Hematopoietic multipotent progenitor cell treated with erythropoietin and hydrocortisone succinate and interleukin-3 and kit ligand, for 15 days (in vitro differentiated cells): Measurements from ENCODE around the gene SPRR3.
"Not testable (repeated sequence)": the region's sequence is repeated elsewhere in the genome, so short reads cannot be mapped to it uniquely, and the experiment has no call there.

ENCODE experiments used
- DNase-seq: peaks from one replicate; pipeline ENCODE4 v3.0.0-alpha.2; 2015; ENCODE audit warnings: low spot score

Gene SPRR3

DNA sequence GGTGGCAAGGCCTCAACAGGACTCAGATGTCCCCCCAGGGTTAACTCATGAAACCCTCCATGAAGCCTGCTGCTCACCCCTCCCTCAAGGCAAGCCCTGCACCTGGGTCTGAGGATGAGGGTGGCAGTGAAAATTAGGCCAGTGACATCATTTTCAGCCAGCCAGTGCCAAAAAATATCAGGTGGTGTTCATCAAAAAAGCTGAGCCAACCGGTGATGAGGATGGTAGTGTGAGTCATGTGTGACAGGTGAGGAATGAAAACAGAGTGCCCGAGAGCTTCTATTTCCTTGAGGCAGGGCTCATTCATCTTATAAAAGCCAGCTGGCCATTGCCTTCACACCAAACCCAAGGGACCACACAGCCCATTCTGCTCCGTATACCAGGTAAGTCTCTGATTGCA, 17.8 kb upstream of the SPRR3 start, which contains the start of gene SPRR1A:
Gene SPRR1A, plus strand, starts transcription at position 339 of the 400 bp plus-strand sequence. CDS start 1,150 bp downstream, outside the sequence.
- DNase-seq, result no peak

DNA sequence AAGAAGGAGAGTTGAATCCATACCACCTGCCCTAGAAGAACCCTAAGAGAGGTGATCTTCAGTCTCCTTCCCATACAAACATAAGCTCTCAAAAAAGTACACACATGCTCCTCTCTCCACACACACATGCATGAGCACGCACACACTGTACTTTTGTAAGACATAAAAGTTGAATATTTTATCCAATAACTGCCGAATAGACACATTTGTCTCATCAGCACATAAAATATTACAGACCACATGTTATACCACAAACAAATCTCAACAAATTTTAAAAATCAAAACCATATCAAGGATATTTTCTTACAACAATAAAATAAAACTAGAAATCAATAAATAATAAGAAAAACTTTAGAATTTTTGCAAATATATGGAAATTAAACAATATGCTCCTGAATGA, 15.0 kb upstream of the SPRR3 start:
- DNase-seq, result no peak

DNA sequence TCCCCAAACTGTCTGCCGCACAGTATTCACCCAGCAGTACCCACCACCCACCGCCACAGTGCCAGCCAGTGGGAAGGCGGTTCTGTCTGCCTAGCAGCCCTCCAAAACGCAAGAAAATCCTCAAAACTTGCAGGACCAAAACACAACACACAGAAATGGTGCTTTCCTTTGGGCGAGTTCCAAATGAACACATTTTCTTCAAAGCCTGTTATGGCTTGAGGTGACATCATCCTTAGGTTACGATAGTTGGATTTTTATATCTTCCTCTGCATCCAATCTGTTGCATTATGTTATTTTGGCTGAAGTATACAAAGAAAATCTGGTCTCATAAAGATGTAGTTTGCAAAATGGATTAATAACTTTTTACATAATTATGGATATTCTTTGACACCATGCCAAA, 8.4 kb upstream of the SPRR3 start:
- no peak for DNase-seq

DNA sequence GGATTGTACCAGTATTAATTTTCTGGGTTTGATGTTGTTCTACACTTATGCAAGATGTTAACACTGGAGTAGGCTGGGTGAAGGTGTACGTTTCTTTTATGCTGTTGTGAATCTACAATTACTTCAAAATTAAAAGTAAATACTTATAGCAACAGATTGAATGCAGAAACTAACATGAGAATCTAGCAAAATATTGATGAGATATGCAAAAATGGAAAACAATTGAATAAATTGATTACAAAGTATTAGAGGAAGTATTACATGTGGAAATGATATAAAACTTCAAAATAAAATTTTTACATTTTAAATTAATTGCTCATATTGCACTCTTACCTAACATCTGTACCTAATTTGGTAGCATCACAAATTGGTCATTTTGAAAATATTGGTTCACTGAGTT, 5.7 kb upstream of the SPRR3 start:
- DNase-seq, result no peak

DNA sequence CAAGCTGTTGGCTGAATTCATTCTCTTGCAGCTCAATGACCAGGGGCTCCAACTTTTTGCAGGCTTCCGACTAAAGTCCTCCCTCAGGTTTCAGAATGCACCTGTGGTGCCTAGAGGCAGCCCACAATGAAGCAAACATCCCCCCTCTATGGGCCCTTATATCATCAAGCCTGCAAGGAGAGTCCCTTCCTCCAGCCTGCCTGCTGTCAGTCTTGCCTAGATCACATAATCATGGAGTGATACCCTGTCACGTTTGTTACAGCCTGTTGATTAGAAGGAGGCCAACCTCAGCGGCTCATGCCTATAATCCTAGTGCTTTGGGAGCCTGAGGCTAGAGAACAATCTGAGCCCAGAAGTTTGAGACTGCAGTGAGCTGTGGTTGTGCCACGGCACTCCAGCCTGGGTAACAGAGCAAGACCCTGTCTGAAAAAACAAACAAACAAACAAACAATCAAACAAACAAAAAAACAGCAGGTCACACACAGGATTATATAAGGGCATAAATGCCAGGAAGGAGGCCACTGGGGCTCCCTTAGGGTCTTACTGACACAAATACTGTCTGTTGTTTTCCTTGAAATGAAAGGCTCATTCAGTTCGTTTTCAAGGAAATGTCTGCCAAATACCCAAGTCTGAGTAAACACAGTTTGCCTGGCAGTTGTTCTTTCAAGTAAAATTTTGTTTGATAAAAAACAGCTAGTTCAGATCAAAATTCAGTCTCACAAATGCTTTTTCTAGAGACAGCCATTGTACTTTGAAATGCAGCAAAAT, 4.7 kb upstream of the SPRR3 start:
- no peak for DNase-seq

DNA sequence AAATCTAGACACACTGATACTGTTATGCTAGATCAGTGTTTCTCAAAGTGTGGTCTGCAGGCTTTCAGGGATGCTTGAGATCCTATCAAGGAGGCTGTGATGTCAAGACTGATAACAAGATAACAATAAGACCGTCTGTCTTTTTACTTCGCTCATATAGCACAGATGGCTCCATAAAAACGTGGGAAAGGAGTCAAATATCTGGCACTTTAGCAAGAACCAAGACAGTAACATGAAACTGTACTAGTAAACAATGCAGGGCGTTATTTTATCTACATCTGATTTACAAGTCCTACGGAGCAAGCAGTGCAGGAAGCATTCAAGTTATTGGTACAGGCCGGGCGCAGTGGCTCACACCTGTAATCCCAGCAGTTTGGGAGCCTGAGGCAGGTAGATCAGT, 3.6 kb upstream of the SPRR3 start:
- DNase-seq, result no peak

DNA sequence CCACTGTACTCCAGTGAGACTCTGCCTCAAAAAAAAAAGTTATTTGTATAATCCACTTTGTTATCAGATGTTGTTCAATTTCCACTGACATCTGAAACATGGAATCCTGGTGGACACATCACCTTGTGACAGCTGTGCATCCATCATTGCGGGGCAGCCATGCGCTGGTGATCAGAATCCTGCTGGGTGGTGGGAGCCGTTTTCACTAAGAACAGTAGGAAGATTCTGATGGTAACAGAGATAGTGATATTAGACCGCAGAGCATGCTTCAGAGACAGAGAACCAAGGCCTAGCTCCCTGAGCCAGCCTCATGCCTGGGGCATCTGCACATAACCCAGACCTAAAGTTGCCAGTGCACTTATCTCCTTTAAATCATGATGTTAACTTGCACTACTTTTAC, 3.1 kb upstream of the SPRR3 start:
- no peak for DNase-seq

DNA sequence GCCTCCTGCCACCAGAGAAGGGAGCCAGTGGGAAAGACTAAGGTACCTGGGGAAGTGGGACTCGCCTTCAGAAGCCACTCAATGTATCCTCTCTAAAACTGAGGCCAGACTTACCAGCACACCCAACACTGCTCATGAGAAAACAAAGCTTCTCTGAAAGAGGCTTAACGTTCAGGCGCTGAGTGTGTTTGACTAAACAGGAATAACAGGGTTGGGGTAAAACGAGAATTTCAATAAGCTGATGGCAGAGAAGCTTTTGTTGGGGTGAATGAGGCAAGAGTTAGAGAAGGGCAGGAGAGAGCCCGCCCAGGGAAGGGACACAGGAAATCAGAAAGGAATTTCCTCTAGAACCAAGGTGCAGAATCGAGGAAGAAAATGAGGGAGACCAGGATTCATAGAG, 1.7 kb upstream of the SPRR3 start:
- no peak for DNase-seq

DNA sequence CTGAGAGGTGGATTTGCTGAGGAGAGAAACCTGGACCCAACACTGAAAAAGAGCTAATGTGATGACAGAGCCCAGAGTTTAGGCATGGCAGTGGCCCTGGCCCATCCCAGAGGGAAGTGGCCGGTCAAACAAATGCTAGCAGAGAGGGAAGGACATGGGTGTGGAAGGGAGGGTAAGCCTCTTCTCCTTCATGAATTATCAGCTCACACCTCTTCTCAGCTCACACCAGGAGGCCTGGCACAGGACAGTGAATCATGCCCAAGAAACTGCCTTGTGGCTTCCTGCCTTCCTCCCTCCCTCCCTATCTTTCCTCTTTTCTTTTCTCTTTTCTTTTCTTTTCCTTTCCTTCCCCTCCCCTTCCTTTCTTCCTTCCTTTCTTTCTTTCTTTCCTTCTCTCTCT, 1.3 kb upstream of the SPRR3 start:
- no peak for DNase-seq

DNA sequence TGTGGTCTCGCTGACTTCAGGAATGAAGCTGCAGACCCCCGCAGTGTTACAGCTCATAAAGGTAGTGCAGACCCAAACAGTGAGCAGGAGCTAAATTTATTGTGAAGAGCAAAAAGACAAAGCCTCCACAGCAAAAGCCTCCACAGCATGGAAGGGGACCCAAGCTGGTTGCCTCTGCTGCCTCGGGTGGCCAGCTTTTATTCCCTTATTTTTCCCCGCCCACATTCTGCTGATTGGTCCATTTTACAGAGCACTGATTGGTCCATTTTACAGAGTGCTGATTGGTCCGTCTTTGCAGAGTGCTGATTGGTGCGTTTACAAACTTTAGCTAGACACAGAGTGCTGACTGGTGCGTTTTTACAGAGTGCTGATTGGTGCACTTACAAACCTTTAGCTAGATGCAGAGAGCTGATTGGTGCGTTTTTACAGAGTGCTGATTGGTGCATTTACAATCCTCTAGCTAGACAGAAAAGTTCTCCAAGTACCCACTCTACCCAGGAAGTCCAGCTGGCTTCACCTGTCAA, 9.7 kb downstream of the SPRR3 start:
- not testable (repeated sequence) for DNase-seq

DNA sequence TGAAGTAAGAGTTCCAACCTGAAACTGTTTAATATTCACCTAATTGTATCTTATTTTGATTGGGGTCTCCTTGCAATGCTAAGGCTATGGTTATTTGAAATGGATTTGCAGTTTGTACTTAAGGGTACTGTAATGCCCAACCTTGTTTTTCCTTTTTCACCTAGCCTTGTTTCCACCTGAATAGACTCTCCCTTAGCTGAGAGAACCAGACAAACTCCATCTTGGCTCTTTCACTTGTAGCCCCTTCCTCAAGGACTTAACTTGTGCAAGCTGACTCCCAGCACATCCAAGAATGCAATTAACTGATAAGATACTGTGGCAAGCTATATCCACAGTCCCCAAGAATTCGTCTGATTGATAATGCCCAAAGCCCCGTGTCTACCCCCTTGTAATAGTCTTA, 20.3 kb downstream of the SPRR3 start:
- DNase-seq, result not testable (repeated sequence)

DNA sequence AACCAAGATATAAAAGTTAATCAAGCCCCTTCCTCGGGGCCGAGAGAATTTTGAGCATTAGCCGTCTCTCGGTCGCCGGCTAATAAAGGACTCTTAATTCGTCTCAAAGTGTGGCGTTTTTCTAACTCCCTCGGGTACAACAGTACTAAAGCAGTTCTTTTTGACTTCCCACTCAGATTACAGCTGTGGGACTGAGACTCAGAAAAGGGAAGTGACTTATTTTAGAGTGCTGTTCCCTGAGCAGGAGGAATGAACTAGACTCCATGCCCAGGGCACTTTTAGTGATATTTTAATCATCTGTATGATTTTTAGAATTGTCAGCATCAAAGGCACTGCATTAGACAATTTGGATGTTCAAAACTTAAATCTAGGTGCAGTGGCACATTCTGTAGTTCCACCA, 20.8 kb downstream of the SPRR3 start:
- DNase-seq, result not testable (repeated sequence)

DNA sequence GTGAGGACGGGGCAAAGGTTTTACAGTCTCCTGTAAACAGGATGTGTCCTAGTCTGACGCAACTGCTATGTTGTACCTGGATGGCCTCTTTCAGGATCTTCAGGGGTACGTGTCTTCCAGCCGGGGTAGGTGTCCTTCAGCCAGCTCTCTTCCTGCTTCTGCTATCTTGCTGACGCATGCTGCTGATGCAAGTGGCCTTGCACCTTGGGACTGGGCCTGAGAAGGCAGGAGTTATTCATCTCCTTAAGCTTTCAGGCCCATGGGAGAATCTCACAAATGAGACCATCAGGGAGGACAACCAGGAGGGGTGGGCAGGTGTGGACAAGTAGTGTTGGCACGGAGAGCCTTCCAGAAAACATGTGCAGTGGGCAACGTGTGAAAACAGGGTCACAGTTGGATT, 21.6 kb downstream of the SPRR3 start:
- no peak for DNase-seq

DNA sequence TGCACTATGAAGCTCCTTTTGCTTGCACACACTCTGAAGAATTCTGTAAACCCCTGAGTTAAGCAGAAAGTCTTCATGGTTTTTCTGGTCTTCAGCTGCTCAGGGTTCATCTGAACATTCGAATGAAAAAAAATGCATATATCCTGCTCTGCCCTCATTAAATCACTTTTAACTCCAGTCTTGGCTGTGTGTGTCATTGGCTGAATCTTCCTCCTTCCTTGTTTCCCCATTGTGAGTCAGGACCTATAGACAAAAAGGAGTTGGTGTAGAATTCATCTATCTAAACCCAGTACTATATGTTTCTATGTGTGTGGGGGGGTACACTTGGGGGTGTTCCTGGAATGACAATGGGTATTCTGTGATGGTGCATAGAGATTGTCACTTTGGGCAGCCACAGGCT, 22.9 kb downstream of the SPRR3 start:
- DNase-seq, result no peak

DNA sequence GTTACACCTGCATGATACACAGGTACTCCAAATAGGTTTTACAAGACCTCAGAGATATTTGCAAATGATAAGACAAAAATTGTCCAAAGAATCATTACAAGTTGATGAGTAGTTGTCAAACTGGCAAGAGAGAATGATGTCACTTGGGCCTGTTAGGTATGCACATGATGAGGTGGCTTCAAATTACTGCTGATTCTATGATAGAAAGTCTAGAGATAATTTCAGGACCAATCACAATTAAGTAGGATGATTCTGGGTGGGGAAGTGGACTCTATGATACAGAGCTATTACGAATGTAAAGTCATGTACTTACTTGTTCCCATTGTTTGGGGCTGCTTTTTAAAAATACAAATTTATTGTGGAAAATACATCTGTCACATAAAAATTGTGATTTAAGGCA, 24.2 kb downstream of the SPRR3 start:
- DNase-seq, result no peak

DNA sequence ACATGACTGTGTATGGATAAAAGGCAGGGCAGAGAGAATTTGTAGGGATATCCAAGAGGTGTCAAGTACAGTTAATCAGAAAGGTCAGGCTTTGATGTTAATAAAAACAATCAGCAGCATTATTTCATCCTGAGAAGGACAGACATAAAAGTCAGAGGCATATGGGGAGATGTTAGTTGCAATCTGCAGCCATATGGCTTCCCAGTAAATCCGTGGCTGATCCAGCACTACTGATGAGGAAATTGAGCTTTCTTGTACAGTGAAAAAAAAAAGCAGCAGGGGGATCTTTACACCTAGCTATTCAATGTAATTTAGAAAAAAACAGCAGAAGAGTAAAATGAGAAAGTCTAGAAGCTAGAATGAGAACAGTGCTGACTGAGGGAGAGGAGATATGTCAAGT, 27.2 kb downstream of the SPRR3 start:
- no peak for DNase-seq

DNA sequence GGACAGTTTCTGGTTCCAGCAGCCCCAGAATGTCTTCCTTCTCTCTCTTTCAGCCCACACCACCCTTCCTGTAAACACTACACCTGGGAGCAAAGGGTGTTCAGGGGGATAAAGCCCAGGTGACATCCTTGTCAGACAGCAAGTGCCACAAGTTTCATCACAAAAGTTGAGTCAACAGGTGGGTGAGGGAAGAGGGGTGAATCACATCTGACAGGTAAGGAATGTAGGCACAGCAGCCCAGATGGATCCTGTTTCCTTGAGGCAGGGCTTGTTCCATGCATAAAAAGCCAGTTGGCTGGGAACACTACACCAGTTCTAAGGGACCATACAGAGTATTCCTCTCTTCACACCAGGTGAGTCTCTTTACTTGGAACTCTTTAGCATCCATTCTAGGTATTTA, 29.3 kb downstream of the SPRR3 start, which contains the start of gene SPRR1B:
Gene SPRR1B, plus strand, starts transcription at position 309 of the 400 bp plus-strand sequence. CDS start 1,143 bp downstream, outside the sequence.
- DNase-seq, result no peak

DNA sequence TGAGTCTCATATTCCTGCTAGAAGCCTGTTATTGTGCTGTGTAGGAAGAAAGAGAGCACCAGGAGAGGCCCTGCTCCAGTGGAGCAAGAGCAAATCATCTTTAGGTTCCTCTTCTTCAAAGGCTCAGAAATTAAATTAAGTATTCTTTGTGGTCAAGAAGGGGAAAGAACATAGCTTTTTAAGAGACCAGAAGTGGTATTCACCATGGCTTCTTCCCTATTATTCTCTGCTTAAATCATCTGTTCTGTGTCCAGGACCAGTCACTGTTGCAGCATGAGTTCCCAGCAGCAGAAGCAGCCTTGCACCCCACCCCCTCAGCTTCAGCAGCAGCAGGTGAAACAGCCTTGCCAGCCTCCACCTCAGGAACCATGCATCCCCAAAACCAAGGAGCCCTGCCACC, 30.5 kb downstream of the SPRR3 start:
- DNase-seq, result no peak

DNA sequence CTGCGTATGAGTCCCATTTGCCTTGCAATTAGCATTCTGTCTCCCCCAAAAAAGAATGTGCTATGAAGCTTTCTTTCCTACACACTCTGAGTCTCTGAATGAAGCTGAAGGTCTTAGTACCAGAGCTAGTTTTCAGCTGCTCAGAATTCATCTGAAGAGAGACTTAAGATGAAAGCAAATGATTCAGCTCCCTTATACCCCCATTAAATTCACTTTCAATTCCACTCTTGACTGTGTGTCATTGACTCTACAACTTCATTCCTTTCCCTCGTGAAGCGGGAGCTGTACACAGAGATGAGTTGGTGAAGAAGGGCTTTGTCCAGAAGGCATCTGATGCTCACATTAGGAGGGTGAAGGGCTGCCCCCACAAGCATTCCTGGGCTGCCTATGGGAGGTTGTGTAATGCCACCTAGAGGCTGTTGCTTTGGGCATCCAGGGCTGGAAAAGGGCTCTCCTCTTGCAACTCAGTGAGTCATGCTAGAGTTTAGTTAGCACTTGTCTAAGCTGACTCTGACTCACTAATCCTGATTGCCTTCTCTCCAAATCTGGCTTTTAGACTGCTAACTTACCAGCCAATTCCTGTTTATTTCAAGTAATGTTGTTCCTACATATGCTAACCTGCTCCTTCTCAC, 31.2 kb downstream of the SPRR3 start:
- no peak for DNase-seq

DNA sequence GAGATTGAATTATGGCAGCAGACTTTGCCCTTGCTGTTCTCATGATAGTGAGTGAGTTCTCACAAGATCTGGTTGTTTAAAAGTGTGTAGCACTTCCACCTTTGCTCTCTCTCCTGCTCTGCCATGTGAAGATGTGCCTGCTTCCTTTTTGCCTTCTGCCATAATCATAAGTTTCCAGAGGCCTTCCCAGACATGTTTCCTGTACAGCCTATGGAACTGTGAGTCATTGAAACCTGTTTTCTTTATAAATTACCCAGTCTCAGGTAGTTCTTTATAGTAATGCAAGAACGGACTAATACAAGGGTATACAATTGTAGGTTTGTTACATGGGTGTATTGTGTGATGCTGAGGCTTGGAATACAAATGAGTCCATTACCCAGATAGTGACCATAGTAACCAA, 33.7 kb downstream of the SPRR3 start:
- DNase-seq, result no peak

DNA sequence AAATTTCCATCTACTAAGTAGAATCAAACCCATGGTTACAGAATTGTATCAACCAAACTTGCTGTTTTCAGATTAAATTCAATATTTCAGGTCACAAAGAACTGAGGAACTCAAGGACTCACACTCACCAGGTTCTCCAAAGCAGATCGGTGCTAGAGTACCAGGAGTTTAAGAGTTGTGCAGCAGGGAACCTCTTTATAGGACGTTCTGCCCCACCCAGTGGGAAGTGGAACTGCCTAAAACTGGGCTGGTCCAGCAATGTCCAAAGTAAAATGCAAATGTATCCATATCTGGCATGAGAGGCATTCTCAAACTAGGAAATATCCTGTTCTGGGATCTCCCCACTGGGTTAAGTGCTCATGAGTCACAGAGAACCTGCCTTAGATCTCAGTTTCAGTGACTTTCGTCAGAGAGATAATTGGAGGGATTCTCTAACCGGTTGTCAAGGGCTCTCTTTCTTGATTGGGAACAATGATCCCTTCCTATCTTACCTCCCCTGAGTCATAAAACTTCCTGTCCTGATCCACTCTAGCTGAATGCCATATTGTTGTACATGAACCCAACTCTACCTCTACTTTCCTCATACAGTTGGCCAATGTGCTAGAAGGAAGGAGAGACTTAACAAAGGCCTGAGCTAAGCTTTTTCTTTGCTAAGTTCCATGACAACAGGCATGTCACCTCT, 39.5 kb downstream of the SPRR3 start, which contains the start of gene SPRR2D:
Gene SPRR2D, minus strand, starts transcription at position 171 of the 682 bp plus-strand sequence. CDS start 774 bp downstream, outside the sequence.
- DNase-seq, result no peak

DNA sequence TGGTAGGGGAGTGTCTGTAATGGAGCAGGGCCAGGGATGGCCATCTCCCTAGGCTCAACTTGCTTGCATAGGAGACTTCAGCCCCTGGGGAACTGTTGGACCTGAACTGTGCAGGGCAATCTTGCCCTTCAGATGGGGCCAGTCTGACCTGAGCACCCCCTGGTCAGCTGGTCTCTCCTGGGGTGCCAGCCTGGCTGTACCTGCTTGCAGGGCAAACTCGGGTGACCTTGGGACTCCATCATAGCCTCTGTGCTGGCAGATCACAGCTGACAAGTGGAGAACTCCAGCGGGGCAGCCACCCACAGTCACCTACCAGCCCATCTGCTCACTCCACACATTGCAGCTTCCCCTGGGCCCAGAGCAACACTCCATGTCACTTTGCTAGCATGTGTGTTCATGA, 47.7 kb downstream of the SPRR3 start:
- DNase-seq, result no peak
